Astrocyte of the cerebellum (primary cell): Measurements from ENCODE around the gene EIPR1.

Source experiments
- DNase-seq: peaks from one replicate; pipeline ENCODE4 v3.0.0-alpha.2; 2011; ENCODE audit warnings: low read depth
- H3K4me3 ChIP-seq: 2 replicates; pipeline ENCODE4 v1.5.1; 2011; ENCODE audit warnings: mild to moderate bottlenecking, low read depth, low read length, moderate library complexity
- in situ Hi-C: cut with HindIII; loops from 2 replicates; pipeline ENCODE4 v1.10.0; 2017; ENCODE audit warnings: low sequenced_read_pairs
- TF ChIP-seq, protein P1 (sequence below): IDR thresholded peaks from 2 replicates; pipeline ENCODE4 v1.5.1; 2012; ENCODE audit warnings: low read length, low read depth, moderate library complexity, mild to moderate bottlenecking; ENCODE audit errors: missing control alignments

Gene EIPR1

DNA sequence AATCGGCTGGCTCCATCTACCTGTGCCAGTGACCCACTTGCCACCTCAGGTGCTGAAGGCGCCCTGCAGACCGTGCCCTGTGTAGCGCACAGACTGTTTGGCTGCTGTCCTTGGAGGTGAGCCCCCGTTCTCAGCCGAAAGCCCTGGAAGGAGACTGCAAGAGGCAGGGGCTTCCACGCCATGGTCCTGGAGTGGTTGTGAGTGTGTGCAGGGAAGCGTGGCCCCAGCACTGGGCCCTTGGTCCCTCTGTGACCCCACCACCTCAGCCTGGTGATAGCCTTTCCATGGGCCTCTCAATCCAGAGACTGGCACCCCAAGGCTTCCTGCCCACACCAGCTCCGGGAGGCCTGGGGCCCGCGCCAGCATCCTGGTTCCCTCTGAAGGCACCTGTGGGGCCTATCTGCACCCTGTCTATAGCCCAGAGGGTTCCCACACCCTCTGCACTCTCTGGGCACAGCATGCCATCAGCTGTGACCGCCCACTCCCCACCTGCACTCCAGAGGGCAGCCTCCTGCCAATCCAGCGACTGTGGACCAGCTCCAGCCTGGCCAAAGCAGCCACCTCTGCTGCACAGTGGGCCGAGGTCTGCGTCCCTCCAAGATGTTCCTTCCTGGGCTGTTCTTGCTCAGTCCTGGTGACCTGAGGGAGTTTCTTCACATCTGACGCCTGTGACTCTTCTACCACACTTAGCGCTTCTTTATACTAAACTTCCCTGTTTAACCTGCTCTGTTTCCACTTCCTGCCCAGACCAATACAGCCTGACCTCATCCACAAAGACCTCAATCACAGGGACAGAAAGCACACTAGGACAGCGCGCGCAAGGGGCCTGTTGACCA lies 109.5 kb downstream of the EIPR1 start:
- in situ Hi-C loops: no loop called here
- DNase-seq: no peak
- H3K4me3 ChIP-seq: no peak overlapping the region
- TF ChIP-seq, protein P1, sequence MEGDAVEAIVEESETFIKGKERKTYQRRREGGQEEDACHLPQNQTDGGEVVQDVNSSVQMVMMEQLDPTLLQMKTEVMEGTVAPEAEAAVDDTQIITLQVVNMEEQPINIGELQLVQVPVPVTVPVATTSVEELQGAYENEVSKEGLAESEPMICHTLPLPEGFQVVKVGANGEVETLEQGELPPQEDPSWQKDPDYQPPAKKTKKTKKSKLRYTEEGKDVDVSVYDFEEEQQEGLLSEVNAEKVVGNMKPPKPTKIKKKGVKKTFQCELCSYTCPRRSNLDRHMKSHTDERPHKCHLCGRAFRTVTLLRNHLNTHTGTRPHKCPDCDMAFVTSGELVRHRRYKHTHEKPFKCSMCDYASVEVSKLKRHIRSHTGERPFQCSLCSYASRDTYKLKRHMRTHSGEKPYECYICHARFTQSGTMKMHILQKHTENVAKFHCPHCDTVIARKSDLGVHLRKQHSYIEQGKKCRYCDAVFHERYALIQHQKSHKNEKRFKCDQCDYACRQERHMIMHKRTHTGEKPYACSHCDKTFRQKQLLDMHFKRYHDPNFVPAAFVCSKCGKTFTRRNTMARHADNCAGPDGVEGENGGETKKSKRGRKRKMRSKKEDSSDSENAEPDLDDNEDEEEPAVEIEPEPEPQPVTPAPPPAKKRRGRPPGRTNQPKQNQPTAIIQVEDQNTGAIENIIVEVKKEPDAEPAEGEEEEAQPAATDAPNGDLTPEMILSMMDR: no peak

DNA sequence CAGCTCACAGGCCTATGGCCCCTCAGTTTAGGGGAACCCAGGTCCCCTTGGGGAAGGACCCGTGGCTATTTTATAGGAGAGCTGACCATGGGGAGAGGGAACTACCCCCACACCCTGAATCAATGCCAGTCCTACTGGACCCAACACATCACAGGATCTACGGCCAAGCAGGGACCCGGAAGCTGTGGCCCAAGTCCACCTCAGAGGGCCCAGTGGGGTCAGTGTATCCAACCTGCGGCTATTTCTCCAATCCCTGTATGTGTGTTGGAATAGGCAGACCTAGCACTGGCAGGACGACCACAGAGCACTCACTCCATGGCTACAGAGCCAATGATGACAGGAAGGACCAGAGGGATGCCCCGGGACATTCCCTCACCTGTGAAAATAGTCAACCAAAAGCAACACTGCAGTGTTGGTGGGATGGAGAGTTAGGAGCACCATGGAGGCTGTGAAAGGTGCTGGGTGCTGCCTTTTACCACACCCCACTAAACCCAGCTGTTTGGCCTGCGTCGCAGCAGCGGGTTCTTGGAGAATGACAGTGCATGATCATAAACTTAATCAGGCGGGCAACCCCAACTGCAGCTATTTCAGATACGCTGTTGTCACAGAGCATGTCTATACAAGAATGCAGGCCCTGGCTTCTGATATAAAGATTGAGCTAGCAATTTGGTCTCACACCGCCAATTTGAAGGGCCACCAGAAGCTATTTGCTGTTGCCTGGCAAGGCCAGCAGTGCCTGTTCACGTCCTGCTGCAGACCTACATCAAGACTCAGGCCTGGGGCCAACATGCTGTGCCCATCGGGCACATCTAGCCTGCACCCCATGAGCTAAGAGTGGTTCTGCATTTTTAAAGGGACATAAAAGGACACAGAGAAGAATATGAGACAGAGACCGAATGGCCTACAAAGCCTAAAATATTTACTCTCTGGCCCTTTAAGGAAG lies 110.4 kb downstream of the EIPR1 start:
- in situ Hi-C loops: no loop called here
- no peak for DNase-seq
- TF ChIP-seq, protein P1: no peak
- no peak overlapping the region for H3K4me3 ChIP-seq

DNA sequence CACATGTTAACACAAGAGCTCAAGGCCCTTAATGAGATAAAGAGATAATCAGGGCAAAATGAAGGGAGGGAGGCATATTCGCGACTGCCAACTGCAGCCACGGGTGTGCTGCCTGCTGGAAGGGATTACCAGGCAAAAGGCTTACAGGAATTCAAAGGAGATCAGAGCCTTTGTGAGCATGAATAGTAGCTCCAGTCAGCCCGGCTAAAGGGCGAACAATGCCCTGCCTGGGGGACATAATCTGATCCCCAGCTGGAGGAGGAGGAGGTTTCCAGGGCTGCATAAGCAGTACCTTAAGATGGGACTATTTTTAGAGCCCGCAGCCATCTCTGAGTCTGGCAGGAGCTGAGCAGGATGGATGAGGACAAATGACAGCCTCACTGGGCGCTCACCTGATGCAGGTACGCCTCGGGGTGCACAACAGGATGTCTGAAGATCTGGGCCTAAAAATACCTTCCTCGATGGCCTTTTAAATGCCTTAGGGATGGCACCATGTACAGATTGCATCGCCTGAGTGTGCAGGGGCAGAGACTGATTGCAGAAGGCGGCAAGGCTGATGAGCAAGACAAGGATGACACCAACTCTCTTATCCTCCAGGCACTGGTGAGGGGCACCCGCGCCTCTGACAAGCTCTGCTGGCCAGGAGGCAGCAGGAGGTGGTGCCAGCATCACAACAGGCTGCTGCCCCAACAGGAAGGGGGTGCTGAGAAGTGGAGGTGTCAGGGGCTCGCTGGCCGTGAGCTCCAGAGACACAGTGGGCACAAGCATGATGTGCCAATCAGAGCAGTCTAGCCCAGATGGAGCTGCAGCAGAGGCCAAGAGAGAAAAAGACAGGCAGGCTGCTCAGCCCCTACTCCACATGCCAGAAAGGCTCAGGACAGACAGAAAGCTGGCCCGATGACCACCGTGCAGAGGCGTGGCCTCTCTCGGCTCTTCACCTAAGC lies 111.4 kb downstream of the EIPR1 start:
- in situ Hi-C loops: no loop called here
- H3K4me3 ChIP-seq: no peak overlapping the region
- no peak for DNase-seq
- TF ChIP-seq, protein P1: no peak

- in situ Hi-C loops: no loop called here
- H3K4me3 ChIP-seq: no peak overlapping the region
- TF ChIP-seq, protein P1: no peak
- DNase-seq: no peak
Observed at GRCh38 chr2:3265471-3265870, 112.1 kb downstream of the EIPR1 start.

- TF ChIP-seq, protein P1: no peak
- H3K4me3 ChIP-seq: no peak overlapping the region
- no peak for DNase-seq
- in situ Hi-C loops: no loop called here
Observed at GRCh38 chr2:3264010-3264744, 113.4 kb downstream of the EIPR1 start.
